Panc1 (cell line): ENCODE data around the gene RAMAC. TPM values are rescaled to one million over a fixed set of nuclear protein-coding genes. Genes with fewer than 3 reads are reported as not detected.

Experiments used
- ATAC-seq: fragments of 200-7000 bp; cut with Tn5 transposase; 2 replicates; pipeline ENCODE4 v1.9.1; 2020; ENCODE audit warnings: mild to moderate bottlenecking, moderate library complexity
- BruUV-seq: library from RNA; stranded (reverse); fragments of 400-500 nt; replicated peaks from 2 replicates; lab custom pipeline; 2021; lab: Mats Ljungman, UMichigan
- CTCF ChIA-PET: fragments of 300-600 bp; sonication (Branson Sonifier 250); formaldehyde crosslinking; loops from one replicate; lab custom pipeline; 2022; ENCODE audit warnings: antibody characterized with exemption; lab: Charles Lee
- POLR2A ChIA-PET: fragments of 300-600 bp; sonication (Branson Sonifier 250); formaldehyde crosslinking; loops from one replicate; lab custom pipeline; 2022; ENCODE audit warnings: antibody characterized with exemption; lab: Charles Lee
- DNase-seq: peaks from one replicate; pipeline ENCODE4 v3.0.0-alpha.2; 2010; ENCODE audit warnings: low read depth, low spot score
- H3K27ac ChIP-seq: 2 replicates; pipeline ENCODE4 v1.5.1; 2011; ENCODE audit warnings: mild to moderate bottlenecking, low read length, inconsistent platforms
- H3K27me3 ChIP-seq: fragments of 200-500 bp; sonication (Bioruptor generic); 2 replicates; pipeline ENCODE4 v1.6.0; 2014; ENCODE audit warnings: low read length, inconsistent platforms; ENCODE audit not compliant: control insufficient read depth, insufficient read depth
- H3K36me3 ChIP-seq: fragments of 200-500 bp; sonication (Bioruptor generic); 2 replicates; pipeline ENCODE4 v1.5.1; 2014; ENCODE audit warnings: inconsistent platforms, mild to moderate bottlenecking, low read length, moderate library complexity; ENCODE audit not compliant: control insufficient read depth, insufficient read depth
- H3K4me1 ChIP-seq: 2 replicates; pipeline ENCODE4 v1.5.1; 2011; ENCODE audit warnings: inconsistent platforms, mild to moderate bottlenecking, low read length, moderate library complexity; ENCODE audit not compliant: control insufficient read depth, insufficient read depth
- H3K4me3 ChIP-seq, 2 experiments: 2 replicates each; pipeline ENCODE4 v1.5.1; 2011 to 2012; ENCODE audit warnings: low read depth in 2 of 2, low read length in 2 of 2, mild to moderate bottlenecking in 2 of 2, inconsistent platforms in 1 of 2, moderate library complexity in 1 of 2
- H3K9me3 ChIP-seq: fragments of 200-500 bp; sonication (Bioruptor generic); 2 replicates; pipeline ENCODE4 v1.5.1; 2014; ENCODE audit warnings: low read depth, mild to moderate bottlenecking, inconsistent platforms, low read length, moderate library complexity; ENCODE audit not compliant: control insufficient read depth, insufficient read depth
- CTCF ChIP-seq: fragments of 450-650 bp; IDR thresholded peaks from 2 replicates; pipeline ENCODE4 v1.5.1; 2017; ENCODE audit warnings: mild to moderate bottlenecking
- POLR2AphosphoS5 ChIP-seq: IDR thresholded peaks from 2 replicates; pipeline ENCODE4 v1.6.1; 2012; ENCODE audit warnings: mild to moderate bottlenecking, low read depth, low read length, moderate library complexity
- REST ChIP-seq, 2 experiments: IDR thresholded peaks; 2 replicates each; pipeline ENCODE4 v1.6.1; 2011 to 2012; ENCODE audit warnings: low read depth in 2 of 2, control low read depth in 1 of 2, low read length in 1 of 2, mild to moderate bottlenecking in 1 of 2, moderate library complexity in 1 of 2; ENCODE audit not compliant: insufficient read depth in 1 of 2
- SIN3A ChIP-seq: IDR thresholded peaks from 2 replicates; pipeline ENCODE4 v1.6.1; 2012; ENCODE audit warnings: low read depth, mild to moderate bottlenecking, low read length, moderate library complexity, borderline replicate concordance; ENCODE audit not compliant: insufficient read depth
- TCF7L2 ChIP-seq: IDR thresholded peaks from 2 replicates; pipeline ENCODE4 v1.6.1; 2011; ENCODE audit warnings: mild to moderate bottlenecking, low read depth, low read length, inconsistent platforms
- in situ Hi-C: cut with HindIII; loops from 2 replicates; pipeline ENCODE4 v1.10.0; 2016; ENCODE audit warnings: low sequenced_read_pairs, low pct_unique_long_range_greater_than_20kb
- intact Hi-C: fragments of 100-400 bp; cut with micrococcal nuclease; formaldehyde crosslinking; loops from one replicate; pipeline ENCODE4 v1.10.0; 2022; ENCODE audit not compliant: unreplicated experiment
- total RNA-seq: library from RNA; stranded (reverse); gene quantifications from one replicate; pipeline ENCODE4 v1.2.1, GENCODE V29; 2021; ENCODE audit not compliant: unreplicated experiment

The RAMAC gene
- total RNA-seq, 1 experiment from 2014 or later: 32.0 TPM

- intact Hi-C loops (no loop called here), in situ Hi-C loops (no loop called here)
- no peak for ATAC-seq
- H3K9me3 ChIP-seq: no peaks in the 10 kb centered on the region
- no peak overlapping the region for H3K4me3 ChIP-seq
- no peak for TF ChIP-seq POLR2AphosphoS5
- TF ChIP-seq SIN3A: no peak
- no peak for TF ChIP-seq REST (IDR thresholded peaks at IDR 0.05; ENCODE audit: insufficient read depth in 1 of 2, low read depth in 2 of 2, low read length in 1 of 2)
- TF ChIP-seq CTCF: no peak
- TF ChIP-seq TCF7L2: no peak
- no TSS peak for BruUV-seq
- peaks cover 5% of the 10 kb centered on the region for H3K4me1 ChIP-seq
- ChIA-PET POLR2A (no interaction called here), CTCF (no interaction called here)
- H3K36me3 ChIP-seq: no peaks in the 10 kb centered on the region
- DNase-seq: no peak
- no peaks in the 10 kb centered on the region for H3K27me3 ChIP-seq
- H3K27ac ChIP-seq: no peak overlapping the region
Measured at GRCh38 chr15:82946155-82946701, 39.8 kb upstream of the RAMAC start.

- no peak for TF ChIP-seq REST (IDR thresholded peaks at IDR 0.05; ENCODE audit: insufficient read depth in 1 of 2, low read depth in 2 of 2, low read length in 1 of 2)
- no peak for TF ChIP-seq POLR2AphosphoS5
- TF ChIP-seq CTCF: no peak
- no peak for TF ChIP-seq SIN3A
- TF ChIP-seq TCF7L2: no peak
- in situ Hi-C loops (no loop called here), intact Hi-C loops (no loop called here)
- no peaks in the 10 kb centered on the region for H3K9me3 ChIP-seq
- ChIA-PET POLR2A (no interaction called here), CTCF (interaction anchor here (0.6 kb wide), 1 partner anchor 9 kb away, joined by 13 read pairs; no protein-coding TSS in a partner anchor)
- no peak overlapping the region for H3K27ac ChIP-seq
- ATAC-seq: no peak
- no peaks in the 10 kb centered on the region for H3K36me3 ChIP-seq
- no TSS peak for BruUV-seq
- no peak overlapping the region for H3K4me3 ChIP-seq
- no peaks in the 10 kb centered on the region for H3K27me3 ChIP-seq
- no peak for DNase-seq
- peaks cover 15% of the 10 kb centered on the region for H3K4me1 ChIP-seq
Measured at GRCh38 chr15:82950295-82950694, 35.7 kb upstream of the RAMAC start.
